Neural progenitor cell (in vitro differentiated cells): ENCODE data around the gene DOCK6.

Experiments
- EZH2 ChIP-seq: fragments of 200-600 bp; sonication (generic); IDR thresholded peaks from 2 replicates; pipeline ENCODE4 v1.6.1; 2017; ENCODE audit warnings: antibody characterized with exemption, mild to moderate bottlenecking, moderate library complexity
- TF ChIP-seq, protein P1 (sequence below): fragments of 200-600 bp; sonication (generic); IDR thresholded peaks from 2 replicates; pipeline ENCODE4 v1.5.1; 2017; ENCODE audit warnings: antibody characterized with exemption, mild to moderate bottlenecking

GRCh38 chr19:11293433-11294389 is 31.4 kb upstream of the DOCK6 start:
- TF ChIP-seq, protein P1, sequence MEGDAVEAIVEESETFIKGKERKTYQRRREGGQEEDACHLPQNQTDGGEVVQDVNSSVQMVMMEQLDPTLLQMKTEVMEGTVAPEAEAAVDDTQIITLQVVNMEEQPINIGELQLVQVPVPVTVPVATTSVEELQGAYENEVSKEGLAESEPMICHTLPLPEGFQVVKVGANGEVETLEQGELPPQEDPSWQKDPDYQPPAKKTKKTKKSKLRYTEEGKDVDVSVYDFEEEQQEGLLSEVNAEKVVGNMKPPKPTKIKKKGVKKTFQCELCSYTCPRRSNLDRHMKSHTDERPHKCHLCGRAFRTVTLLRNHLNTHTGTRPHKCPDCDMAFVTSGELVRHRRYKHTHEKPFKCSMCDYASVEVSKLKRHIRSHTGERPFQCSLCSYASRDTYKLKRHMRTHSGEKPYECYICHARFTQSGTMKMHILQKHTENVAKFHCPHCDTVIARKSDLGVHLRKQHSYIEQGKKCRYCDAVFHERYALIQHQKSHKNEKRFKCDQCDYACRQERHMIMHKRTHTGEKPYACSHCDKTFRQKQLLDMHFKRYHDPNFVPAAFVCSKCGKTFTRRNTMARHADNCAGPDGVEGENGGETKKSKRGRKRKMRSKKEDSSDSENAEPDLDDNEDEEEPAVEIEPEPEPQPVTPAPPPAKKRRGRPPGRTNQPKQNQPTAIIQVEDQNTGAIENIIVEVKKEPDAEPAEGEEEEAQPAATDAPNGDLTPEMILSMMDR = peak; percentile 95
- TF ChIP-seq EZH2 = no peak
